GM10266 (cell line): Measurements from ENCODE around the gene PPP5C.

Experiments
- DNase-seq: peaks from one replicate; pipeline ENCODE4 v3.0.0; 2012; ENCODE audit errors: extremely low spot score
- TF ChIP-seq, protein P1 (sequence below): IDR thresholded peaks from 2 replicates; pipeline ENCODE4 v1.5.1; 2012; ENCODE audit warnings: mild to moderate bottlenecking, low read depth; ENCODE audit not compliant: control insufficient read depth, insufficient read depth; ENCODE audit errors: missing control alignments

The PPP5C gene

GRCh38 chr19:46366620-46367292, 19.9 kb downstream of the PPP5C start:
- DNase-seq: no peak
- TF ChIP-seq, protein P1, sequence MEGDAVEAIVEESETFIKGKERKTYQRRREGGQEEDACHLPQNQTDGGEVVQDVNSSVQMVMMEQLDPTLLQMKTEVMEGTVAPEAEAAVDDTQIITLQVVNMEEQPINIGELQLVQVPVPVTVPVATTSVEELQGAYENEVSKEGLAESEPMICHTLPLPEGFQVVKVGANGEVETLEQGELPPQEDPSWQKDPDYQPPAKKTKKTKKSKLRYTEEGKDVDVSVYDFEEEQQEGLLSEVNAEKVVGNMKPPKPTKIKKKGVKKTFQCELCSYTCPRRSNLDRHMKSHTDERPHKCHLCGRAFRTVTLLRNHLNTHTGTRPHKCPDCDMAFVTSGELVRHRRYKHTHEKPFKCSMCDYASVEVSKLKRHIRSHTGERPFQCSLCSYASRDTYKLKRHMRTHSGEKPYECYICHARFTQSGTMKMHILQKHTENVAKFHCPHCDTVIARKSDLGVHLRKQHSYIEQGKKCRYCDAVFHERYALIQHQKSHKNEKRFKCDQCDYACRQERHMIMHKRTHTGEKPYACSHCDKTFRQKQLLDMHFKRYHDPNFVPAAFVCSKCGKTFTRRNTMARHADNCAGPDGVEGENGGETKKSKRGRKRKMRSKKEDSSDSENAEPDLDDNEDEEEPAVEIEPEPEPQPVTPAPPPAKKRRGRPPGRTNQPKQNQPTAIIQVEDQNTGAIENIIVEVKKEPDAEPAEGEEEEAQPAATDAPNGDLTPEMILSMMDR: no peak

DNA sequence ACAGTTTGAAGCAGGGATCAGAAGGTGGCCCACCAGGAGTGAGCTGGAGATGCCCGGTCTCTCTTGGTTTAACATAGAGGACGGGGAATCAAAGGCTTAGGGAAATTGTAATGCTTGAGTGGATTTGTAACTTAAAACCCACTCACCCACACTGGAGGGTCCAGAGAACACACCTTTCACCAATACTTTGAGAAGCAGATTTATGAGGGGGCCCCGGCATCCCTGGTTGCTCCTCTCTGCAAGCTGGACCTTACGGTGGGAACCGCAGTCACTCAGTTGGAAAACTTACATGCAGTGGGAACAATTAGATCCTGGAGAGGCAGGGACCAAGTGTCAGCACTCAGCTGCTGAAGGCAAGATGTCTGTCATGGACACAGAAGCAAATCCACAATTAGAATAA, 20.5 kb downstream of the PPP5C start:
- DNase-seq: no peak

DNA sequence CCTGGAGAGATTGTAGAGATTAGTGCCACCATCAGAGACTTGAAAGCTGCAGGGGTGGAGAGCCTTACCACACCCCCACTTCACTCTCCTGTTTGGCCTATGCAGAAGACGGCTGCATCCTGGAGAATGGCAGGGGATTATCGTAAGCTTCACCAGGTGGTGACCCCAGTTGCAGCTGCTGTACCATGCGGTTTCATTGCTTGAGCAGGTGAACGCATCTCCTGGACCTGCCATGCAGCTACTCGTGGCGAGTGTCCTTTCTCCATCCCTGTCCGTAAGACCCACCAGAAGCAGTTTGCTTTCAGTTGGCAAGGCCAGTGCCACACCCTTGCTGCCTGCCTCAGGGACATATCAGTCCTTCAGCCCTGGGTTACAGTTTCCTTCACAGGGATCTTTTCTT, 21.2 kb downstream of the PPP5C start:
- no peak for DNase-seq
- TF ChIP-seq, protein P1: no peak

More for the DNA sequence above, 20.5 kb downstream of the PPP5C start:
- TF ChIP-seq, protein P1: no peak

GRCh38 chr19:46369817-46370216, 22.9 kb downstream of the PPP5C start:
- no peak for DNase-seq
- TF ChIP-seq, protein P1: no peak

DNA sequence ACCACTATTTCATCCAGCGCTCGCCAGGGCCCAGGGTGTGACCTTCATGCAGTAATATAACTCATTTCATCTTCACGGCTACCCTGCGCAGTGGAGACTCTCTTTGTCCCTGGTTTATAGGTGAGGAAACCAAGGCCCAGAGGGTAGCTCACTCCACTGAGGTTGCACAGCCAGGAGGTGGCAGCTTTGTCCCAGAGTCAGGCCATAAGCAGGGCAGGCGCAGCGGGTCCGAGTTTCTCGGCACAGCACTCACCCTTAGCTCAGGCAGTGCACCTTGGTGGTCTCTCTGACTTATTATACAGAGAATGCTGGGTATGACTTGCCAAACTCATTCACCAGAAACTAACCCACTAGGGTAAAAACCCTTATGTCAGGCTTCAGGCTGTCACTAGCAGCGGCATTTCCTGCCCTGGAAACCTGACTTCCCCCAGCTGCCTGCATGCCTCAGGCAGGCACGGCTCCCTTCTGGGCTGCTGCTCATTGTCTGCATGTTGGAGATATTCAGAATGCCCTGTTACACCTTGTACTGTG, 24.5 kb downstream of the PPP5C start:
- no peak for DNase-seq
- TF ChIP-seq, protein P1: no peak

- no peak for DNase-seq
- TF ChIP-seq, protein P1: no peak
Measured at GRCh38 chr19:46372901-46373490, 26.1 kb downstream of the PPP5C start.
